CD14-positive monocyte (primary cell): ENCODE data around the gene NKG7. TPM values are rescaled to one million over a fixed set of nuclear protein-coding genes. Genes with fewer than 3 reads are reported as not detected.

ENCODE experiments used
- DNase-seq, 3 donors: peaks; one replicate each; pipeline ENCODE4 v3.0.0-alpha.2; 2011 to 2022
- H2AFZ ChIP-seq: 2 replicates; pipeline ENCODE4 v1.6.0; 2012; ENCODE audit warnings: mild to moderate bottlenecking, low read depth, low read length, inconsistent platforms; ENCODE audit not compliant: insufficient read depth, poor library complexity, severe bottlenecking
- H3K27ac ChIP-seq, 2 donors: 1 replicate in 1 of 2; 2 replicates in 1 of 2; pipeline ENCODE4 v1.5.1; 2012 to 2013; ENCODE audit warnings: low read length in 2 of 2, control low read depth in 1 of 2, inconsistent platforms in 1 of 2, low read depth in 1 of 2, mild to moderate bottlenecking in 1 of 2
- H3K27me3 ChIP-seq, 2 donors: one replicate each; pipeline versions ENCODE4 v1.6.0 to v1.6.1; 2011 to 2013; ENCODE audit warnings: low read length in 2 of 2; ENCODE audit not compliant: control insufficient read depth in 2 of 2, insufficient read depth in 2 of 2
- H3K36me3 ChIP-seq, 2 donors: replicated peaks in 1 of 2; 1 replicate in 1 of 2; 2 replicates in 1 of 2; pipeline versions ENCODE4 v1.5.1 to v1.6.1; 2012 to 2013; ENCODE audit warnings: low read length in 2 of 2, control low read depth in 1 of 2, inconsistent platforms in 1 of 2, mild to moderate bottlenecking in 1 of 2; ENCODE audit not compliant: insufficient read depth in 2 of 2, control insufficient read depth in 1 of 2
- H3K4me1 ChIP-seq, 2 donors: 1 replicate in 1 of 2; 2 replicates in 1 of 2; pipeline versions ENCODE4 v1.5.1 to v1.6.1; 2012 to 2013; ENCODE audit warnings: low read length in 2 of 2, control low read depth in 1 of 2, inconsistent platforms in 1 of 2, mild to moderate bottlenecking in 1 of 2, moderate library complexity in 1 of 2; ENCODE audit not compliant: insufficient read depth in 2 of 2, control insufficient read depth in 1 of 2
- H3K4me2 ChIP-seq: replicated peaks from 2 replicates; pipeline ENCODE3; 2012; ENCODE audit warnings: low read length, moderate library complexity, mild to moderate bottlenecking; ENCODE audit not compliant: poor library complexity, severe bottlenecking; ENCODE audit errors: extremely low read depth
- H3K4me3 ChIP-seq, 3 experiments: fragments of 200-600 bp in 1 of 3; sonication (generic) in 1 of 3; replicated peaks in 1 of 3; 1 replicate in 2 of 3; 2 replicates in 1 of 3; pipeline ENCODE4 v1.5.1; 2011 to 2013; ENCODE audit warnings: low read length in 3 of 3, mild to moderate bottlenecking in 3 of 3, control low read depth in 2 of 3, low read depth in 2 of 3, inconsistent platforms in 1 of 3, moderate library complexity in 1 of 3
- H3K79me2 ChIP-seq: 2 replicates; pipeline ENCODE4 v1.6.0; 2012; ENCODE audit warnings: mild to moderate bottlenecking, control low read depth, inconsistent platforms, low read length, moderate library complexity; ENCODE audit not compliant: insufficient read depth
- H3K9ac ChIP-seq: 2 replicates; pipeline ENCODE4 v1.6.0; 2017; ENCODE audit warnings: low read length, mild to moderate bottlenecking; ENCODE audit not compliant: insufficient read depth, poor library complexity, severe bottlenecking
- H3K9me3 ChIP-seq, 2 donors: replicated peaks in 1 of 2; 1 replicate in 1 of 2; 2 replicates in 1 of 2; pipeline versions ENCODE4 v1.5.1 to v1.6.1; 2012 to 2013; ENCODE audit warnings: low read length in 2 of 2, control low read depth in 1 of 2; ENCODE audit not compliant: control insufficient read depth in 1 of 2, insufficient read depth in 1 of 2
- H4K20me1 ChIP-seq: 2 replicates; pipeline ENCODE4 v1.6.0; 2012; ENCODE audit warnings: mild to moderate bottlenecking, low read length, control low read depth, moderate library complexity; ENCODE audit not compliant: insufficient read depth
- H3K27ac Mint-ChIP-seq, 7 donors: one replicate each; pipeline ENCODE4 v1.8.0; 2020; ENCODE audit warnings: mild to moderate bottlenecking in 7 of 7, mixed read lengths in 7 of 7, moderate library complexity in 6 of 7, inconsistent platforms in 2 of 7
- H3K27me3 Mint-ChIP-seq, 3 donors: one replicate each; pipeline ENCODE4 v1.8.0; 2021 to 2022; ENCODE audit warnings: low read depth in 3 of 3, mild to moderate bottlenecking in 3 of 3, mixed read lengths in 3 of 3, moderate library complexity in 3 of 3, inconsistent platforms in 1 of 3
- H3K36me3 Mint-ChIP-seq, 2 donors: one replicate each; pipeline ENCODE4 v1.8.0; 2020; ENCODE audit warnings: mixed read lengths in 2 of 2, inconsistent platforms in 1 of 2, mild to moderate bottlenecking in 1 of 2
- H3K4me1 Mint-ChIP-seq: one replicate; pipeline ENCODE4 v1.8.0; 2020; ENCODE audit warnings: mild to moderate bottlenecking, mixed read lengths
- H3K4me3 Mint-ChIP-seq, 2 donors: one replicate each; pipeline ENCODE4 v1.8.0; 2020; ENCODE audit warnings: mild to moderate bottlenecking in 2 of 2, mixed read lengths in 2 of 2, moderate library complexity in 1 of 2
- H3K9me3 Mint-ChIP-seq, 7 donors: one replicate each; pipeline ENCODE4 v1.8.0; 2020 to 2022; ENCODE audit warnings: mixed read lengths in 7 of 7, mild to moderate bottlenecking in 6 of 7, moderate library complexity in 6 of 7, inconsistent platforms in 2 of 7
- CTCF ChIP-seq: fragments of 200-600 bp; IDR thresholded peaks from one replicate; pipeline ENCODE4 v1.8.0; 2022; ENCODE audit warnings: antibody characterized with exemption, mild to moderate bottlenecking
- WGBS: methylation state at CpG from one replicate; pipeline ENCODE4 v1.1.5; 2013; ENCODE audit warnings: missing lambda C conversion rate; ENCODE audit not compliant: insufficient coverage; 5-methylcytosine and 5-hydroxymethylcytosine counted together
- intact Hi-C, 2 donors: fragments of 100-400 bp; cut with micrococcal nuclease; formaldehyde crosslinking; loops; one replicate each; pipeline versions ENCODE4 v1.15.0 to v1.15.1; 2023
- polyA minus RNA-seq: library from RNA; depleted of rRNA, polyadenylated mRNA; stranded (reverse); fragments of >200 nt; gene quantifications from 2 replicates; pipeline ENCODE4 v1.2.3, GENCODE V29; 2012
- polyA plus RNA-seq, 3 donors: library from polyadenylated mRNA; depleted of rRNA in 1 of 3; unstranded in 2 of 3; stranded (reverse) in 1 of 3; fragments of 300-500 nt in 2 of 3; fragments of >200 nt in 1 of 3; fragmentation: Illumina TruSeq in 2 of 3; gene quantifications; 1 replicate in 2 of 3; 2 replicates in 1 of 3; pipeline ENCODE4 v1.2.3, GENCODE V29; 2012 to 2021
- total RNA-seq, 12 experiments: library from RNA in 1 of 12; stranded (reverse) in 1 of 12; fragments of 120-200 nt in 1 of 12; gene quantifications; one replicate each; pipeline ENCODE4 v1.2.4 and lab custom pipeline; 2013 to 2026; ENCODE audit warnings: mixed read lengths in 6 of 12, inconsistent platforms in 1 of 12

Gene NKG7, protein sequence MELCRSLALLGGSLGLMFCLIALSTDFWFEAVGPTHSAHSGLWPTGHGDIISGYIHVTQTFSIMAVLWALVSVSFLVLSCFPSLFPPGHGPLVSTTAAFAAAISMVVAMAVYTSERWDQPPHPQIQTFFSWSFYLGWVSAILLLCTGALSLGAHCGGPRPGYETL
- 4.2 TPM for total RNA-seq (2013)
- polyA plus RNA-seq (10 to 100 TPM; 11.1 to 19.9 (median 16.4) TPM), polyA minus RNA-seq (4.0 and 5.1 TPM in 2 replicates), total RNA-seq (lab: John Stamatoyannopoulos, UW) (1.4 to 7.4 (median 4.0) reads per million in 11 experiments)

- peak within 1 kb of the TSS; percentile 59 to 73 for H3K4me3 Mint-ChIP-seq
- Histone ChIP-seq H3K4me3 (peak within 1 kb of the TSS in 1 of 3 experiments; percentile 62), H3K9me3 (no peaks in the 10 kb centered on the region), H3K79me2 (peaks cover 41% of the 10 kb centered on the region), H4K20me1 (no peaks in the 10 kb centered on the region), H3K36me3 (no peaks in the 10 kb centered on the region), H3K27ac (peak within 1 kb of the TSS; percentile 47 to 81), H3K27me3 (no peaks in the 10 kb centered on the region), H3K9ac (peak within 1 kb of the TSS; percentile 57), H3K4me1 (peaks cover 49 to 70% of the 10 kb centered on the region in 2 donors), H2AFZ (peak within 1 kb of the TSS; percentile 79), H3K4me2 (peak within 1 kb of the TSS; percentile 62)
- peaks cover 0 to 1% of the 10 kb centered on the region in 2 donors for H3K36me3 Mint-ChIP-seq
- intact Hi-C loops: no loop called here
- peaks cover 0 to 2% (median 0%) of the 10 kb centered on the region in 3 donors for H3K27me3 Mint-ChIP-seq
- H3K27ac Mint-ChIP-seq: peak within 1 kb of the TSS; percentile 46 to 89 (median 82)
- WGBS: no CpG with 5 or more reads among the region's 9 CpGs
- H3K9me3 Mint-ChIP-seq: peaks cover 0 to 1% (median 0%) of the 10 kb centered on the region in 7 donors
- no peak for TF ChIP-seq CTCF
- peak; percentile 46 to 71 (median 48) for DNase-seq
- H3K4me1 Mint-ChIP-seq: peaks cover 71% of the 10 kb centered on the region
Observed at GRCh38 chr19:51372649-51373504, at the start of gene NKG7. TSS of gene NKG7 (minus strand) at chr19:51372654. CDS start at chr19:51372535, 119 bp downstream.

GRCh38 chr19:51422053-51422448, 49.6 kb upstream of the NKG7 start:
- peaks cover 0 to 9% of the 10 kb centered on the region in 2 donors for H3K27me3 ChIP-seq
- no peak overlapping the region for H3K27ac Mint-ChIP-seq
- no peak overlapping the region for H3K4me3 ChIP-seq
- peak overlapping the region; percentile 15 for H3K4me2 ChIP-seq
- no peaks in the 10 kb centered on the region for H3K9me3 ChIP-seq
- no peak overlapping the region for H3K9ac ChIP-seq
- intact Hi-C loops: loop anchor here (2.0 to 10.0 kb wide), 3 partner anchors 15 to 403 kb away; no protein-coding TSS in a partner anchor
- H2AFZ ChIP-seq: no peak overlapping the region
- no peak overlapping the region for H3K4me3 Mint-ChIP-seq
- 3% methylated on average over 18 of the region's 19 CpGs for WGBS
- no peaks in the 10 kb centered on the region for H4K20me1 ChIP-seq
- peaks cover 9 to 24% (median 18%) of the 10 kb centered on the region in 3 donors for H3K27me3 Mint-ChIP-seq
- H3K36me3 ChIP-seq: no peaks in the 10 kb centered on the region
- DNase-seq: peak; percentile 81 to 84 (median 82)
- TF ChIP-seq CTCF: peak; percentile 100
- H3K27ac ChIP-seq: no peak overlapping the region
- H3K4me1 ChIP-seq: peaks cover 48 to 55% of the 10 kb centered on the region in 2 donors
- peaks cover 0 to 13% (median 1%) of the 10 kb centered on the region in 7 donors for H3K9me3 Mint-ChIP-seq
- peaks cover 42% of the 10 kb centered on the region for H3K4me1 Mint-ChIP-seq
- H3K79me2 ChIP-seq: no peaks in the 10 kb centered on the region
- H3K36me3 Mint-ChIP-seq: peaks cover 0 to 2% of the 10 kb centered on the region in 2 donors
